ENCODE data around the gene DNAJC5G. TPM values are rescaled to one million over a fixed set of nuclear protein-coding genes. Genes with fewer than 3 reads are reported as not detected.
"Not testable (repeated sequence)": the region's sequence is repeated elsewhere in the genome, so short reads cannot be mapped to it uniquely, and the experiment has no call there.

The DNAJC5G gene
- total RNA-seq, 1 experiment from 2014 or later: not detected

GRCh38 chr2:27270670-27271069 is 4.6 kb upstream of the DNAJC5G start:
- Histone ChIP-seq H3K36me3 (ENCODE audit: low read depth, low read length) (no peaks in the 10 kb centered on the region), H3K27ac (ENCODE audit: low read length) (no peak overlapping the region), H3K79me2 (ENCODE audit: low read length) (no peaks in the 10 kb centered on the region), H3K9me2 (replicated peaks; ENCODE audit: low read length) (no peaks in the 10 kb centered on the region), H3F3A (ENCODE audit: low read length, unreplicated experiment) (no peaks in the 10 kb centered on the region), H4K20me1 (ENCODE audit: low read length) (no peaks in the 10 kb centered on the region), H3K9ac (ENCODE audit: low read length) (no peak overlapping the region), H3K27me3 (ENCODE audit: low read length) (0 out of 2 replicates have a peak, but pooled peaks cover under 1% of the 10 kb centered on the region), H3K4me3 (ENCODE audit: low read length) (no peak overlapping the region), H3K9me3 (ENCODE audit: low read length) (no peaks in the 10 kb centered on the region), H2AFZ (ENCODE audit: low read length) (no peak overlapping the region), H3K4me2 (ENCODE audit: low read length) (no peak overlapping the region), H3K4me1 (ENCODE audit: insufficient read depth, low read length) (no peaks in the 10 kb centered on the region)
- DNase-seq (no peak), ATAC-seq (no peak)
- ChIA-PET CTCF (no interaction called here), POLR2A (ENCODE audit: unreplicated experiment) (interaction anchor here (0.6 kb wide), 1 partner anchor 22 kb away, joined by 3 read pairs; no protein-coding TSS in a partner anchor)
- no TSS peak for BruUV-seq (replicated peaks)
- TF ChIP-seq EZH2phosphoT487 (IDR thresholded peaks at IDR 0.05; ENCODE audit: borderline replicate concordance, low read length) (no peak), EZH2 (IDR thresholded peaks at IDR 0.05; ENCODE audit: low read length, unreplicated experiment) (no peak), CTCF (conservative IDR thresholded peaks at IDR 0.05; ENCODE audit: low read depth, low read length) (no peak)
- intact Hi-C loops (cut with micrococcal nuclease): no loop called here

- Histone ChIP-seq H3K27ac (ENCODE audit: low read length) (no peak overlapping the region), H3K9me2 (replicated peaks; ENCODE audit: low read length) (no peaks in the 10 kb centered on the region), H2AFZ (ENCODE audit: low read length) (no peak overlapping the region), H3F3A (ENCODE audit: low read length, unreplicated experiment) (no peaks in the 10 kb centered on the region), H3K4me3 (ENCODE audit: low read length) (no peak overlapping the region), H3K9me3 (ENCODE audit: low read length) (no peaks in the 10 kb centered on the region), H3K9ac (ENCODE audit: low read length) (no peak overlapping the region), H3K79me2 (ENCODE audit: low read length) (no peaks in the 10 kb centered on the region), H3K4me1 (ENCODE audit: insufficient read depth, low read length) (no peaks in the 10 kb centered on the region), H3K36me3 (ENCODE audit: low read depth, low read length) (no peaks in the 10 kb centered on the region), H4K20me1 (ENCODE audit: low read length) (no peaks in the 10 kb centered on the region), H3K4me2 (ENCODE audit: low read length) (no peak overlapping the region), H3K27me3 (ENCODE audit: low read length) (no peaks in the 10 kb centered on the region)
- ChIA-PET POLR2A (ENCODE audit: unreplicated experiment) (interaction anchor here (0.6 kb wide), 1 partner anchor 290 kb away, joined by 5 read pairs; no protein-coding TSS in a partner anchor), CTCF (no interaction called here)
- DNase-seq (no peak), ATAC-seq (no peak)
- TF ChIP-seq EZH2phosphoT487 (IDR thresholded peaks at IDR 0.05; ENCODE audit: borderline replicate concordance, low read length) (no peak), EZH2 (IDR thresholded peaks at IDR 0.05; ENCODE audit: low read length, unreplicated experiment) (no peak), CTCF (conservative IDR thresholded peaks at IDR 0.05; ENCODE audit: low read depth, low read length) (no peak)
- no TSS peak for BruUV-seq (replicated peaks)
- intact Hi-C loops (cut with micrococcal nuclease): no loop called here
These were observed 3.4 kb upstream of the DNAJC5G start for GRCh38 chr2:27271631-27272340.

DNA sequence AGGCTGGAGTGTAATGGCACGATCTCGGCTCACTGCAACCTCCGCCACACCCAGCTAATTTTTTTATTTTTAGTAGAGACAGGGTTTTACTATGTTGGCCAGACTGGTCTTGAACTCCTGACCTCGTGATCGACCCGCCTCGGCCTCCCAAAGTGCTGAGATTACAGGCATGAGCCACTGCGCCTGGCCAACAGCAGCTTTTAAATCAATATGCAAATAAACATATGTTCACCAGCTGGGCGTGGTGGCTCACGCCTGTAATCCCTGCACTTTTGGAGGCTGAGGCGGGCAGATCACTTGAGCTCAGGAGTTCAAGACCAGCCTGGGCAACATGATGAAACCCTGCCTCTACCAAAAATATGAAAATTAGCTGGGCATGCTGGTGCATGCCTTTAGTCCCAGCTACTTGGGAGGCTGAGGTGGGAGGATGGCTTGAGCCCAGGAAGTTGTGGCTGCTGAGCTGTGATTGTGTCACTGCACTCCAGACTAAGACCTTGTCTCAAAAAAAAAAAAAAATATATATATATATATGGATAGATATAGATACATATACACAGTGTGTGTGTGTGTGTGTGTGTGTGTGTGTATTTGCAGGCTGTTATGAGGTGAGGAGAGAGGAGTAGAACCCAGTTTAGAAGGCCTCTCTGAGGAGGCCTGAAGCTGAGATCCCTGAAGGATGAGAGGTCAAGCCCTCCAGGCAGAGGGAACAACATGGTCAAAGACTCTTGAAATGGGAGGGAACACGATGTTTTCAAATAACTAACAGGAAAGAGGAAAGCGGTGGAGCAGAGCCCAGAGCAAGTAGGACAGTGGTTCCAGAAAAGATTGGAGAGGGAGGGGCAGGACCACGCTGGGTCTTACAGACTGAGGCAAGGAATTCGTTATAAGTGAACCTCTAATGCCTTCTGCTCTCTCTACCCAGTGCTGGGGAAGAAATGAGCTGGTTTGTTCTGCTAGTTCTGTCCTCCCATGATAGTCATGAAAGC is 2.4 kb upstream of the DNAJC5G start:
- H3K27ac ChIP-seq (ENCODE audit: low read length); H3K79me2 ChIP-seq (ENCODE audit: low read length); H3K36me3 ChIP-seq (ENCODE audit: low read depth, low read length); H3K4me2 ChIP-seq (ENCODE audit: low read length); BruUV-seq (replicated peaks); H3K27me3 ChIP-seq (ENCODE audit: low read length); ATAC-seq; H2AFZ ChIP-seq (ENCODE audit: low read length); H3F3A ChIP-seq (ENCODE audit: low read length, unreplicated experiment); intact Hi-C loops (cut with micrococcal nuclease); H3K9me3 ChIP-seq (ENCODE audit: low read length); H3K4me1 ChIP-seq (ENCODE audit: insufficient read depth, low read length); H3K4me3 ChIP-seq (ENCODE audit: low read length); H4K20me1 ChIP-seq (ENCODE audit: low read length); H3K9ac ChIP-seq (ENCODE audit: low read length); CTCF ChIA-PET; DNase-seq; H3K9me2 ChIP-seq (replicated peaks; ENCODE audit: low read length): not testable (repeated sequence)
- POLR2A ChIA-PET (ENCODE audit: unreplicated experiment): interaction anchor here (0.6 kb wide), 1 partner anchor 291 kb away, joined by 5 read pairs; no protein-coding TSS in a partner anchor

All from PC-3 (cell line).